ENCODE measurements around the gene SAFB. TPM values are rescaled to one million over a fixed set of nuclear protein-coding genes. Genes with fewer than 3 reads are reported as not detected.

SAFB gene
- total and polyA plus RNA-seq, 2 of the 4 experiments (the other 2 are of a cell fraction), result 18.5 to 41.2 TPM

DNA sequence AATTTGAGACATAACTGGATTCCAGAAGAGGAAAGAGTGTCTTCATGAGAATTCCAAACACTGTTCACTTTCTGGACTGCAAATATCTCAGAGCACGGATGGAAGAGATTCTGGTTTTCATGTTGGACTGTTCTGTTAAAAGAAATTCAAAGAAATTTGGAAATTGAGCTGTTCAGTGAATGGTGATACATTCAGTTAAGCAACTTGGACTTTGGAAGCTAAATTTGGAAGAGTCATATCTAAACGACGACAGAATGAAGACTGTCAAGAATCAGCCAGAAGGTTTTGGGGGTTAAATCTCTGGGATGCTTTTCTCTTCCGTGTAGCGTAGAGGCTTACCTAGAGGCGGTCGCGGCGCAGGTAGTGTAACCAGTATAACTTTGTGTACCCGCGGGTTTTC, 25.6 kb downstream of the SAFB start:
- no peak for TF ChIP-seq RAD21 (IDR thresholded peaks at IDR 0.05; ENCODE audit: low read length)
- TF ChIP-seq, protein P1, sequence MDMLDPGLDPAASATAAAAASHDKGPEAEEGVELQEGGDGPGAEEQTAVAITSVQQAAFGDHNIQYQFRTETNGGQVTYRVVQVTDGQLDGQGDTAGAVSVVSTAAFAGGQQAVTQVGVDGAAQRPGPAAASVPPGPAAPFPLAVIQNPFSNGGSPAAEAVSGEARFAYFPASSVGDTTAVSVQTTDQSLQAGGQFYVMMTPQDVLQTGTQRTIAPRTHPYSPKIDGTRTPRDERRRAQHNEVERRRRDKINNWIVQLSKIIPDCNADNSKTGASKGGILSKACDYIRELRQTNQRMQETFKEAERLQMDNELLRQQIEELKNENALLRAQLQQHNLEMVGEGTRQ (IDR thresholded peaks at IDR 0.05; ENCODE audit: low read depth, low read length), result no peak
- no peak for TF ChIP-seq RCOR1 (IDR thresholded peaks at IDR 0.05; ENCODE audit: insufficient replicate concordance, low read length)
- no peak for TF ChIP-seq CEBPB (IDR thresholded peaks at IDR 0.05; ENCODE audit: low read depth, low read length)
- no peak for TF ChIP-seq MAFK (IDR thresholded peaks at IDR 0.05; ENCODE audit: low read depth, low read length)
- TF ChIP-seq, protein P2, sequence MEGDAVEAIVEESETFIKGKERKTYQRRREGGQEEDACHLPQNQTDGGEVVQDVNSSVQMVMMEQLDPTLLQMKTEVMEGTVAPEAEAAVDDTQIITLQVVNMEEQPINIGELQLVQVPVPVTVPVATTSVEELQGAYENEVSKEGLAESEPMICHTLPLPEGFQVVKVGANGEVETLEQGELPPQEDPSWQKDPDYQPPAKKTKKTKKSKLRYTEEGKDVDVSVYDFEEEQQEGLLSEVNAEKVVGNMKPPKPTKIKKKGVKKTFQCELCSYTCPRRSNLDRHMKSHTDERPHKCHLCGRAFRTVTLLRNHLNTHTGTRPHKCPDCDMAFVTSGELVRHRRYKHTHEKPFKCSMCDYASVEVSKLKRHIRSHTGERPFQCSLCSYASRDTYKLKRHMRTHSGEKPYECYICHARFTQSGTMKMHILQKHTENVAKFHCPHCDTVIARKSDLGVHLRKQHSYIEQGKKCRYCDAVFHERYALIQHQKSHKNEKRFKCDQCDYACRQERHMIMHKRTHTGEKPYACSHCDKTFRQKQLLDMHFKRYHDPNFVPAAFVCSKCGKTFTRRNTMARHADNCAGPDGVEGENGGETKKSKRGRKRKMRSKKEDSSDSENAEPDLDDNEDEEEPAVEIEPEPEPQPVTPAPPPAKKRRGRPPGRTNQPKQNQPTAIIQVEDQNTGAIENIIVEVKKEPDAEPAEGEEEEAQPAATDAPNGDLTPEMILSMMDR (conservative IDR thresholded peaks at IDR 0.05; ENCODE audit: low read depth, low read length), result no peak
- no peak for TF ChIP-seq MXI1 (IDR thresholded peaks at IDR 0.05; ENCODE audit: borderline replicate concordance, low read depth, low read length)
- no peak for TF ChIP-seq BHLHE40 (IDR thresholded peaks at IDR 0.05; ENCODE audit: low read depth, low read length)
- no peak for TF ChIP-seq FOS (IDR thresholded peaks at IDR 0.05; ENCODE audit: low read depth, low read length)
- TF ChIP-seq RFX5 (IDR thresholded peaks at IDR 0.05; ENCODE audit: low read depth, low read length), result no peak
- no peak for TF ChIP-seq CHD1 (IDR thresholded peaks at IDR 0.05; ENCODE audit: low read depth, low read length)
- TF ChIP-seq POLR2A (IDR thresholded peaks at IDR 0.05; ENCODE audit: low read depth, low read length), result no peak
- TF ChIP-seq, protein P3, sequence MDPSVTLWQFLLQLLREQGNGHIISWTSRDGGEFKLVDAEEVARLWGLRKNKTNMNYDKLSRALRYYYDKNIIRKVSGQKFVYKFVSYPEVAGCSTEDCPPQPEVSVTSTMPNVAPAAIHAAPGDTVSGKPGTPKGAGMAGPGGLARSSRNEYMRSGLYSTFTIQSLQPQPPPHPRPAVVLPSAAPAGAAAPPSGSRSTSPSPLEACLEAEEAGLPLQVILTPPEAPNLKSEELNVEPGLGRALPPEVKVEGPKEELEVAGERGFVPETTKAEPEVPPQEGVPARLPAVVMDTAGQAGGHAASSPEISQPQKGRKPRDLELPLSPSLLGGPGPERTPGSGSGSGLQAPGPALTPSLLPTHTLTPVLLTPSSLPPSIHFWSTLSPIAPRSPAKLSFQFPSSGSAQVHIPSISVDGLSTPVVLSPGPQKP (IDR thresholded peaks at IDR 0.05; ENCODE audit: borderline replicate concordance, low read depth, low read length), result no peak
- no peak for TF ChIP-seq MAZ (IDR thresholded peaks at IDR 0.05; ENCODE audit: borderline replicate concordance, low read depth, low read length)
- no peak for TF ChIP-seq SMC3 (IDR thresholded peaks at IDR 0.05; ENCODE audit: low read depth, low read length)
- TF ChIP-seq NFE2L2 (IDR thresholded peaks at IDR 0.05; ENCODE audit: low read depth, low read length), result no peak
- Histone ChIP-seq H2BK5ac (ENCODE audit: low read depth, low read length, poor library complexity, severe bottlenecking) (no peak overlapping the region), H3K27ac (ENCODE audit: insufficient read depth, low read length) (no peak overlapping the region), H2AK5ac (ENCODE audit: low read depth, low read length) (no peak overlapping the region), H3K9me1 (ENCODE audit: insufficient read depth, low read length) (peaks cover 13% of the 10 kb centered on the region; the same call in 1 of the 2 replicates), H3K23ac (ENCODE audit: low read depth, low read length) (no peak overlapping the region), H3K4me1 (ENCODE audit: control insufficient read depth, insufficient read depth, low read length) (no peaks in the 10 kb centered on the region), H2BK15ac (ENCODE audit: low read depth, low read length) (no peak overlapping the region), H3K36me3 (ENCODE audit: control insufficient read depth, insufficient read depth, low read length) (peaks cover 63% of the 10 kb centered on the region), H3K9ac (ENCODE audit: low read depth, low read length) (no peak overlapping the region), H2AK9ac (replicated peaks; ENCODE audit: low read depth, low read length, poor library complexity) (no peak overlapping the region), H3K79me1 (ENCODE audit: low read depth in 1 of 2, low read length in 2 of 2) (peaks cover 40 to 69% of the 10 kb centered on the region in 2 experiments), H3K9me3 (ENCODE audit: control insufficient read depth, insufficient read depth, low read length) (no peaks in the 10 kb centered on the region), H3K18ac (ENCODE audit: low read depth, low read length) (no peak overlapping the region), H4K91ac (ENCODE audit: insufficient read depth, low read depth, low read length) (no peak overlapping the region), H4K8ac (ENCODE audit: low read depth in 2 of 2, low read length in 2 of 2) (no peak overlapping the region), H3K27me3 (ENCODE audit: control insufficient read depth, insufficient read depth, low read length) (no peaks in the 10 kb centered on the region), H2BK120ac (ENCODE audit: low read depth, low read length) (no peak overlapping the region), H3K56ac (ENCODE audit: extremely low read depth, insufficient read depth, low read length) (no peak overlapping the region), H4K20me1 (ENCODE audit: insufficient read depth, low read length) (peaks cover 32% of the 10 kb centered on the region), H3K4me3 (ENCODE audit: insufficient read depth, low read depth, low read length) (no peak overlapping the region), H3K4ac (ENCODE audit: low read depth, low read length) (no peak overlapping the region), H4K5ac (ENCODE audit: low read depth, low read length) (no peak overlapping the region), H2AFZ (replicated peaks; ENCODE audit: low read length, poor library complexity) (no peak overlapping the region), H2BK20ac (ENCODE audit: low read depth, low read length) (no peak overlapping the region), H3K14ac (replicated peaks; ENCODE audit: low read depth, low read length) (no peak overlapping the region), H3K4me2 (ENCODE audit: low read depth, low read length) (no peak overlapping the region)
- ChIA-PET CTCF (no interaction called here), POLR2A (ENCODE audit: unreplicated experiment) (no interaction called here)
- BruUV-seq (replicated peaks), result no TSS peak
- DNase-seq, result no peak
- intact Hi-C loops (cut with micrococcal nuclease) (no loop called here), dilution Hi-C loops (cut with HindIII; ENCODE audit: low sequenced_read_pairs, unreplicated experiment) (no loop called here), in situ Hi-C loops (cut with MboI; ENCODE audit: low sequenced_read_pairs) (no loop called here)
- WGBS, 2 experiments (ENCODE audit: extremely low coverage in 2 of 2, insufficient read length in 1 of 2), result 92% methylated on average over 2 of the region's 11 CpGs; no CpG with 5 or more reads in 1 of the 2 experiments
- ATAC-seq (ENCODE audit: low read depth), result no peak
